ENCODE results near the gene HJURP. TPM values are rescaled to one million over a fixed set of nuclear protein-coding genes. Genes with fewer than 3 reads are reported as not detected.
A peak's percentile ranks its signal among the peaks of the same experiment; 100 is the strongest.
"Not testable (repeated sequence)": the region's sequence is repeated elsewhere in the genome, so short reads cannot be mapped to it uniquely, and the experiment has no call there.

Gene HJURP, protein sequence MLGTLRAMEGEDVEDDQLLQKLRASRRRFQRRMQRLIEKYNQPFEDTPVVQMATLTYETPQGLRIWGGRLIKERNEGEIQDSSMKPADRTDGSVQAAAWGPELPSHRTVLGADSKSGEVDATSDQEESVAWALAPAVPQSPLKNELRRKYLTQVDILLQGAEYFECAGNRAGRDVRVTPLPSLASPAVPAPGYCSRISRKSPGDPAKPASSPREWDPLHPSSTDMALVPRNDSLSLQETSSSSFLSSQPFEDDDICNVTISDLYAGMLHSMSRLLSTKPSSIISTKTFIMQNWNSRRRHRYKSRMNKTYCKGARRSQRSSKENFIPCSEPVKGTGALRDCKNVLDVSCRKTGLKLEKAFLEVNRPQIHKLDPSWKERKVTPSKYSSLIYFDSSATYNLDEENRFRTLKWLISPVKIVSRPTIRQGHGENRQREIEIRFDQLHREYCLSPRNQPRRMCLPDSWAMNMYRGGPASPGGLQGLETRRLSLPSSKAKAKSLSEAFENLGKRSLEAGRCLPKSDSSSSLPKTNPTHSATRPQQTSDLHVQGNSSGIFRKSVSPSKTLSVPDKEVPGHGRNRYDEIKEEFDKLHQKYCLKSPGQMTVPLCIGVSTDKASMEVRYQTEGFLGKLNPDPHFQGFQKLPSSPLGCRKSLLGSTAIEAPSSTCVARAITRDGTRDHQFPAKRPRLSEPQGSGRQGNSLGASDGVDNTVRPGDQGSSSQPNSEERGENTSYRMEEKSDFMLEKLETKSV
- 1 to 10 TPM in 2 of 4 donors, under 1 TPM in 1, not detected in 1; 0.15 to 3.1 (median 2.5) TPM for total RNA-seq

DNA sequence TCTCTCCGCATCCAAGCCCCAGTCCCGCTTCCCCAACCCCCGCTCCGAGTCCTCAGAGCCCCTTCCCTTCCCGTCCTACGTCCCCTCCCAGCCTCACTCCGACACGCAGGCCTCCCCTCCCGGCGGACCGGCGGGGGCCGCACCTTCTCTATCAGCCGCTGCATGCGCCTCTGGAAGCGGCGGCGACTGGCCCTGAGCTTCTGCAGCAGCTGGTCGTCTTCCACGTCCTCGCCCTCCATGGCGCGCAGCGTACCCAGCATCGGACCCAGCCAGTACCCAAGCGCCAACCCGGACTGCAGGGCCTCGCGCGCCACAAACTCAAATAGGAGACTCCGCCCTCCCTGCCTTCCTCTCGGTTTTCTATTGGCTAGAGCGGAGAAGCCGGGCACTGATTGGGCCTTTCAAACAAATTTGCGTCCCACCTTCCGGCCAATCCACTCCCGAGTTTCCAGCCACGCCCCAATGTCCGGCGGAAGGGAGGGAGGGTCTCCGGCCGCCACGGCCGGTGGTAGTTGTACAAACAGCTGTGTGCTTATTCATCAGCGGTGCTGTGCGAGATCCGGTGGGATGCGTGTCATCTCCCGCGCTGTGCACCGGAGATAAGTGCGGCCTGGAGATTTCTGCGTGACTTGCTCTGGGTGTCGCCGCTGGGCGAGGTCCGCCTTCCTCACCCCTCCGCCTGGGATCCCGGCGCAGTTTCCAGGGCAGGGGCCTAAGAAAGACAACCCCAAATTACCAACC, at the start of gene HJURP:
HJURP (minus strand) TSS at position 295 of the 741 bp plus-strand sequence; CDS start at position 260, 35 bp downstream.
- ATAC-seq, result peak; percentile 99
- H3K27ac ChIP-seq, result peak within 1 kb of the TSS in 3 of 4 donors; percentile 73 to 79 (median 77)

DNA sequence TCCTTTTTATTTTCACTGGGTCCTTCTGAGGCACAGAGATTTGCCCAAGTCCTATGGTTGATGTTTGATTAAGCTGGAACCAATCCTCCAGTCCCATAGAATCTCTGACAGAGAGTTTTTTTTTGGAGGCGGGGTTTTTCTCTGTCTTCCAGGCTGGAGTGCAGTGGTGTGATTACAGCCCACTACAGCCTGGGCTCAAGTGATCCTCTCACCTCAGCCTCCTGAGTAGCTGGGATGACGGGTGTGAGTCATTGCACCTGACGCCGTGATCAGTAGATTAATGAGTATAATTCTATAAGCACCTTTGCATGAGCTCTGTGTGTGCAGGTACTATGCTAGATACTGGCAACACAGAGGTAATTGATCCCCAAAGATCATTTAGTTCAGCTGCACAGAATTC, 47.5 kb upstream of the HJURP start:
- peaks cover 39% of the 10 kb centered on the region for H3K27me3 ChIP-seq
- no peaks in the 10 kb centered on the region for H3K36me3 ChIP-seq
- TF ChIP-seq EP300 (IDR thresholded peaks at IDR 0.05) (no peak), POLR2AphosphoS5 (IDR thresholded peaks at IDR 0.05) (no peak), POLR2A (IDR thresholded peaks at IDR 0.05) (no peak)
- TF ChIP-seq, protein P1, sequence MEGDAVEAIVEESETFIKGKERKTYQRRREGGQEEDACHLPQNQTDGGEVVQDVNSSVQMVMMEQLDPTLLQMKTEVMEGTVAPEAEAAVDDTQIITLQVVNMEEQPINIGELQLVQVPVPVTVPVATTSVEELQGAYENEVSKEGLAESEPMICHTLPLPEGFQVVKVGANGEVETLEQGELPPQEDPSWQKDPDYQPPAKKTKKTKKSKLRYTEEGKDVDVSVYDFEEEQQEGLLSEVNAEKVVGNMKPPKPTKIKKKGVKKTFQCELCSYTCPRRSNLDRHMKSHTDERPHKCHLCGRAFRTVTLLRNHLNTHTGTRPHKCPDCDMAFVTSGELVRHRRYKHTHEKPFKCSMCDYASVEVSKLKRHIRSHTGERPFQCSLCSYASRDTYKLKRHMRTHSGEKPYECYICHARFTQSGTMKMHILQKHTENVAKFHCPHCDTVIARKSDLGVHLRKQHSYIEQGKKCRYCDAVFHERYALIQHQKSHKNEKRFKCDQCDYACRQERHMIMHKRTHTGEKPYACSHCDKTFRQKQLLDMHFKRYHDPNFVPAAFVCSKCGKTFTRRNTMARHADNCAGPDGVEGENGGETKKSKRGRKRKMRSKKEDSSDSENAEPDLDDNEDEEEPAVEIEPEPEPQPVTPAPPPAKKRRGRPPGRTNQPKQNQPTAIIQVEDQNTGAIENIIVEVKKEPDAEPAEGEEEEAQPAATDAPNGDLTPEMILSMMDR (IDR thresholded peaks at IDR 0.05), result no peak
- no peak overlapping the region for H3K4me3 ChIP-seq
- peaks cover 0 to 8% (median 0%) of the 10 kb centered on the region in 3 donors for H3K9me3 ChIP-seq
- ATAC-seq, result no peak
- WGBS, 2 donors (ENCODE audit: low coverage in 1 of 2), result 50 to 78% methylated on average over 2 to 4 of the region's 4 CpGs
- H3K4me1 ChIP-seq, result no peaks in the 10 kb centered on the region
- no peak overlapping the region for H3K27ac ChIP-seq

More for the DNA sequence above, at the start of gene HJURP:
- H3K27me3 ChIP-seq, result peaks cover 31% of the 10 kb centered on the region
- TF ChIP-seq EP300 (IDR thresholded peaks at IDR 0.05) (no peak), POLR2A (IDR thresholded peaks at IDR 0.05) (peak; percentile 42 to 53), POLR2AphosphoS5 (IDR thresholded peaks at IDR 0.05) (peak; percentile 52)
- TF ChIP-seq, protein P1 (IDR thresholded peaks at IDR 0.05), result no peak
- no peaks in the 10 kb centered on the region for H3K36me3 ChIP-seq
- peak within 1 kb of the TSS; percentile 58 to 78 for H3K4me3 ChIP-seq
- no peaks in the 10 kb centered on the region for H3K9me3 ChIP-seq
- 0 to 2% methylated on average over 9 to 36 of the region's 60 CpGs for WGBS, 2 donors (ENCODE audit: low coverage in 1 of 2)
- peaks cover 0 to 25% (median 6%) of the 10 kb centered on the region in 3 donors for H3K4me1 ChIP-seq

DNA sequence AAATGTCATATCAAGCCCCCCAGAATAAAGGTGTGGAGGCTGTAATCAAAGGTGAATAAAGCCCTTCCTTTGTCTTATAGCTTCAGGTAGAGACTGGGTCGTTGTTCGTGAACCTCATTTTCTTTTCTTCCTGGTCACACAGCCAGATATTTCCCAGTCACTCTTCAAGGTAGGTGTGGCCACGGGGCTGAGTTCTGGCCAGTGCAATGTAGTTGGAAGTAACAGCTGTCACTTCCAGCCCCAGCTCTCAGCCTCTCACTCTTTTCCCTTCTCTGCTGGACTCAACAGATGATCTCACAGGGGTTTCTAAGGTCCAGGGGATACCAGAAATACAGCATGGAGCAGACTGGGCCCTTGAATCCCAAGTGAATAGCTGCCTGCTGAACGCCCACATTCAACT, 47.0 kb upstream of the HJURP start:
- Histone ChIP-seq H3K36me3 (no peaks in the 10 kb centered on the region), H3K4me1 (no peaks in the 10 kb centered on the region), H3K4me3 (no peak overlapping the region), H3K27me3 (peaks cover 39% of the 10 kb centered on the region), H3K9me3 (peaks cover 0 to 8% (median 0%) of the 10 kb centered on the region in 3 donors), H3K27ac (no peak overlapping the region)
- TF ChIP-seq POLR2AphosphoS5 (IDR thresholded peaks at IDR 0.05), result no peak
- no peak for TF ChIP-seq POLR2A (IDR thresholded peaks at IDR 0.05)
- TF ChIP-seq, protein P1 (IDR thresholded peaks at IDR 0.05), result no peak
- no peak for TF ChIP-seq EP300 (IDR thresholded peaks at IDR 0.05)
- WGBS, 2 donors (ENCODE audit: low coverage in 1 of 2), result 68 to 76% methylated on average over 2 to 3 of the region's 4 CpGs
- ATAC-seq, result no peak

DNA sequence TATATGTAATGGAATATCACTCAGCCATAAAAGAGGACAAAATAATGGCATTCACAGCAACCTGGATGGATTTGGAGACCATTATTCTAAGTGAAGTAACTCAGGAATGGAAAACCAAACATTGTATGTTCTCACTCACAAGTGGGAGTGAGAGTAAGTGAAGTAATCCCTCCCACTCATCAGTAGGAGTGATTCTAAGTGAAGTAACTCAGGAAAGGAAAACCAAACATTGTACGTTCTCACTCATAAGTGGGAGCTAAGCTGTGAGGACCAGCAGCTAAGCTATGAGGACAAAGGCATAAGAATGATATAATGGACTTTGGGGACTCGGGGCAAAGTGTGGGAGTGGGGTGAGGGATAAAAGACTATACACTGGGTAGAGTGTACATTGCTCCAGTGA, 41.9 kb upstream of the HJURP start:
- ATAC-seq, H3K4me3 ChIP-seq, H3K36me3 ChIP-seq, H3K4me1 ChIP-seq, H3K27ac ChIP-seq, H3K9me3 ChIP-seq: not testable (repeated sequence)
- 69 to 72% methylated on average over 2 of the region's 2 CpGs for WGBS, 2 donors (ENCODE audit: low coverage in 1 of 2)
- peaks cover 13% of the 10 kb centered on the region for H3K27me3 ChIP-seq

DNA sequence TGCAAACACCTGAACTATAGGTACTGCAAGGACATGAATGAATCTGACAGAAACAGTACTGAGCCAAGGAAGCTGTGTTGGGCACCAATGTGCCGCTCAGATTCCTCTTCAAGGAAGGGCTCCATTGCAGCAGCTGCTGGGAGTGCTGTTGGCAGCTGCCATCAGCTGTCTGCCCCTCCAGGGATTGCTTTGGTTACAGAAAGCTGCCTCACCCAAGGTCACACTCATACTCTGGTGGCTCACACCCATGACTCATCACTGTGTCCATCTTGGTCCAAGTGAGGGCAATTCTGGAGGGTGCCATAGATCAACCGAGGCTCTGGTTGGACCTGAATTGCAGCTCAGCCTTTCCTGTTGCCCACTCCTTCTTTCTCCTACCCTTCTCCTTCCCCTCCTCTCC, 38.5 kb upstream of the HJURP start:
- Histone ChIP-seq H3K27ac (no peak overlapping the region), H3K4me3 (no peak overlapping the region), H3K9me3 (no peaks in the 10 kb centered on the region), H3K27me3 (peaks cover 15% of the 10 kb centered on the region), H3K4me1 (no peaks in the 10 kb centered on the region), H3K36me3 (no peaks in the 10 kb centered on the region)
- TF ChIP-seq POLR2A (IDR thresholded peaks at IDR 0.05) (no peak), EP300 (IDR thresholded peaks at IDR 0.05) (no peak), POLR2AphosphoS5 (IDR thresholded peaks at IDR 0.05) (no peak)
- TF ChIP-seq, protein P1 (IDR thresholded peaks at IDR 0.05), result no peak
- ATAC-seq, result no peak
- 92 to 96% methylated on average over 2 of the region's 2 CpGs for WGBS, 2 donors (ENCODE audit: low coverage in 1 of 2)

Measured in gastroesophageal sphincter (tissue), 4 donors.